K562 (cell line): ENCODE data around the gene CHRM4. TPM values are rescaled to one million over a fixed set of nuclear protein-coding genes. Genes with fewer than 3 reads are reported as not detected.

ENCODE experiments used
- CAMTA2 ChIP-seq: fragments of 250-450 bp; sonication (Bioruptor Pico); conservative IDR thresholded peaks from 2 replicates; pipeline ENCODE4 v1.5.1; 2022
- CBFA2T2 ChIP-seq: fragments of 450-650 bp; conservative IDR thresholded peaks from 2 replicates; pipeline ENCODE4 v1.6.1; 2017; ENCODE audit warnings: mild to moderate bottlenecking
- CBX5 ChIP-seq: IDR thresholded peaks from 2 replicates; pipeline ENCODE4 v1.6.1; 2014; ENCODE audit warnings: low read depth, borderline replicate concordance
- CBX8 ChIP-seq: fragments of 200-600 bp; sonication (generic); IDR thresholded peaks from 2 replicates; pipeline ENCODE4 v1.6.1; 2012; ENCODE audit warnings: borderline replicate concordance, mixed run types, low read depth, mild to moderate bottlenecking, moderate library complexity, mixed read lengths, low read length, control low read depth, inconsistent platforms; ENCODE audit not compliant: poor library complexity, severe bottlenecking; ENCODE audit errors: extremely low read depth
- DPF2 ChIP-seq: fragments of 450-650 bp; IDR thresholded peaks from 2 replicates; pipeline ENCODE4 v1.6.1; 2016
- EHMT2 ChIP-seq: fragments of 450-650 bp; IDR thresholded peaks from 2 replicates; pipeline ENCODE4 v1.6.1; 2018; ENCODE audit warnings: antibody characterized with exemption
- ETV5 ChIP-seq: sonication (generic); formaldehyde crosslinking; IDR thresholded peaks from 2 replicates; pipeline ENCODE4 v1.4.0; 2020; ENCODE audit warnings: low read depth, mild to moderate bottlenecking, missing genetic modification reagents
- KLF6 ChIP-seq: fragments of 250-450 bp; sonication (Bioruptor Pico); IDR thresholded peaks from 2 replicates; pipeline ENCODE4 v1.4.0; 2020; ENCODE audit warnings: mild to moderate bottlenecking, moderate library complexity, borderline replicate concordance
- NR1H2 ChIP-seq: sonication (generic); formaldehyde crosslinking; IDR thresholded peaks from 2 replicates; pipeline ENCODE4 v1.4.0; 2020; ENCODE audit warnings: mild to moderate bottlenecking, missing genetic modification reagents
- NR3C1 ChIP-seq: sonication (generic); formaldehyde crosslinking; IDR thresholded peaks from 2 replicates; pipeline ENCODE4 v1.8.1; 2022; ENCODE audit warnings: missing genetic modification reagents
- STAT5B ChIP-seq: fragments of 250-450 bp; sonication (Bioruptor Pico); IDR thresholded peaks from 2 replicates; pipeline ENCODE4 v1.8.0; 2021; ENCODE audit warnings: mild to moderate bottlenecking, inconsistent platforms
- TBL1XR1 ChIP-seq, 2 experiments: IDR thresholded peaks; 2 replicates each; pipeline ENCODE4 v1.6.1; 2012; ENCODE audit warnings: improper control_type of control experiment in 2 of 2, low read length in 2 of 2, mild to moderate bottlenecking in 1 of 2
- ZBTB33 ChIP-seq: sonication (generic); formaldehyde crosslinking; IDR thresholded peaks from 2 replicates; pipeline ENCODE4 v1.8.1; 2023; ENCODE audit warnings: mild to moderate bottlenecking, missing genetic modification reagents
- ZNF146 ChIP-seq: IDR thresholded peaks from one replicate; pipeline ENCODE4 v1.6.1; 2018; ENCODE audit warnings: missing compliant biosample characterization; ENCODE audit not compliant: unreplicated experiment
- ZNF318 ChIP-seq, 2 experiments: fragments of 450-650 bp; IDR thresholded peaks; 2 replicates each; pipeline ENCODE4 v1.6.1; 2016; ENCODE audit warnings: mild to moderate bottlenecking in 2 of 2, borderline replicate concordance in 1 of 2, low read depth in 1 of 2, moderate library complexity in 1 of 2
- ZNF57 ChIP-seq: fragments of 450-650 bp; formaldehyde crosslinking; IDR thresholded peaks from 2 replicates; pipeline ENCODE4 v1.4.0; 2020; ENCODE audit warnings: mild to moderate bottlenecking, moderate library complexity
- ZNF644 ChIP-seq: fragments of 200-800 bp; sonication (Bioruptor generic); IDR thresholded peaks from 2 replicates; pipeline ENCODE4 v1.6.1; 2016; ENCODE audit warnings: low read depth, missing genetic modification characterization, missing compliant biosample characterization
- polyA plus RNA-seq, 8 experiments: library from polyadenylated mRNA; depleted of rRNA in 4 of 8; stranded (reverse) in 5 of 8; unstranded in 3 of 8; fragments of >200 nt; fragmentation: Nextera tagmentation in 2 of 8; fragmentation: Illumina TruSeq in 1 of 8; extraction: Ambion mirVana in 2 of 8; extraction: Trizol in 1 of 8; gene quantifications; 2 replicates each; pipeline versions ENCODE4 v1.2.1 to v1.2.3, GENCODE V29; 2011 to 2014; ENCODE audit warnings: inconsistent platforms in 1 of 8, missing spikeins in 1 of 8
- total RNA-seq, 7 experiments: library from RNA; depleted of rRNA in 6 of 7; stranded (reverse); fragments of >200 nt in 6 of 7; fragmentation: Illumina TruSeq in 2 of 7; extraction: Trizol in 2 of 7; gene quantifications; 2 replicates each; pipeline versions ENCODE4 v1.2.1 to v1.2.3, GENCODE V29; 2011 to 2021; ENCODE audit warnings: low replicate concordance in 1 of 7

CHRM4 gene
- total and polyA plus RNA-seq, 9 of the 15 experiments (the other 6 are each of a cell fraction or from before 2014, with no cell fraction given) = 0.22 to 1.3 (median 0.40) TPM; not detected in 2

GRCh38 chr11:46352063-46352841 lies 39.3 kb downstream of the CHRM4 start (continued):
- no peak for TF ChIP-seq ZNF318 (IDR thresholded peaks at IDR 0.05; ENCODE audit: borderline replicate concordance in 1 of 2, low read depth in 1 of 2)
- no peak for TF ChIP-seq ETV5 (CRISPR knock-in tag)
- no peak for TF ChIP-seq ZBTB33
- no peak for TF ChIP-seq EHMT2
- TF ChIP-seq TBL1XR1 (IDR thresholded peaks at IDR 0.05; ENCODE audit: low read length in 2 of 2) = no peak
- no peak for TF ChIP-seq CBX5
- TF ChIP-seq ZNF57 (CRISPR knock-in tag) = no peak
- no peak for TF ChIP-seq NR1H2 (CRISPR knock-in tag)
- no peak for TF ChIP-seq ZNF146 (CRISPR knock-in tag)
- TF ChIP-seq CBX8 = no peak
- TF ChIP-seq ZNF644 (tag) = no peak
- no peak for TF ChIP-seq STAT5B (CRISPR knock-in tag)
- no peak for TF ChIP-seq CAMTA2 (CRISPR knock-in tag)
- no peak for TF ChIP-seq KLF6
- no peak for TF ChIP-seq CBFA2T2
- TF ChIP-seq DPF2 = no peak
- no peak for TF ChIP-seq NR3C1 (CRISPR knock-in tag)
